Breast epithelium (tissue), 3 donors: Measurements from ENCODE around the gene TTBK2.

Source experiments
- POLR2A ChIP-seq: fragments of 450-650 bp; IDR thresholded peaks from one replicate; pipeline ENCODE4 v1.6.1; 2016; ENCODE audit warnings: antibody characterized with exemption, mild to moderate bottlenecking, moderate library complexity
- POLR2AphosphoS5 ChIP-seq, 3 donors: sonication (generic); formaldehyde crosslinking; IDR thresholded peaks; one replicate each; pipeline ENCODE4 v1.6.1; 2017; ENCODE audit warnings: antibody characterized with exemption in 3 of 3
- TF ChIP-seq, protein P1 (sequence below), 3 donors: fragments of 450-650 bp; IDR thresholded peaks; one replicate each; pipeline ENCODE4 v1.5.1; 2016 to 2017; ENCODE audit warnings: antibody characterized with exemption in 3 of 3, mild to moderate bottlenecking in 3 of 3, moderate library complexity in 3 of 3

DNA sequence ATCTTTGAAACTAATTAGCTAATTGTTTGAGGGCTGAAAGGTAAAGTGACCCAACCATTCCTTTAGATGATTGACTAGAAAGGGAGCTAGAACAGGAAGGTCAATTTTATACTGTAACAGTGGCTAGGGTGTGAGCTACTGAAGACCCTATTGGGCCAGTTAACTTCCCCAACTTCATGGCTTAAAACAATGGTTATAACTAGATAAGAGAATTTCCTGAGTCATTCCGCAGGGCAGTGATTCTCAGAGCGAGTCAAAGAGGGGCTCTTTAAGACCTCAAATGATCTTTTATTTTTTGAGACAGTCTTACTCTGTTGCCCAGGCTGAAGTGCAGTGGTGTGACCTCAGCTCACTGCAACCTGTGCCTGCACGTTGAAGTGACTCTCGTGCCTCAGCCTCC is 33.7 kb upstream of the TTBK2 start:
- TF ChIP-seq, protein P1, sequence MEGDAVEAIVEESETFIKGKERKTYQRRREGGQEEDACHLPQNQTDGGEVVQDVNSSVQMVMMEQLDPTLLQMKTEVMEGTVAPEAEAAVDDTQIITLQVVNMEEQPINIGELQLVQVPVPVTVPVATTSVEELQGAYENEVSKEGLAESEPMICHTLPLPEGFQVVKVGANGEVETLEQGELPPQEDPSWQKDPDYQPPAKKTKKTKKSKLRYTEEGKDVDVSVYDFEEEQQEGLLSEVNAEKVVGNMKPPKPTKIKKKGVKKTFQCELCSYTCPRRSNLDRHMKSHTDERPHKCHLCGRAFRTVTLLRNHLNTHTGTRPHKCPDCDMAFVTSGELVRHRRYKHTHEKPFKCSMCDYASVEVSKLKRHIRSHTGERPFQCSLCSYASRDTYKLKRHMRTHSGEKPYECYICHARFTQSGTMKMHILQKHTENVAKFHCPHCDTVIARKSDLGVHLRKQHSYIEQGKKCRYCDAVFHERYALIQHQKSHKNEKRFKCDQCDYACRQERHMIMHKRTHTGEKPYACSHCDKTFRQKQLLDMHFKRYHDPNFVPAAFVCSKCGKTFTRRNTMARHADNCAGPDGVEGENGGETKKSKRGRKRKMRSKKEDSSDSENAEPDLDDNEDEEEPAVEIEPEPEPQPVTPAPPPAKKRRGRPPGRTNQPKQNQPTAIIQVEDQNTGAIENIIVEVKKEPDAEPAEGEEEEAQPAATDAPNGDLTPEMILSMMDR (IDR thresholded peaks at IDR 0.05): no peak
- TF ChIP-seq POLR2AphosphoS5 (IDR thresholded peaks at IDR 0.05) (no peak), POLR2A (no peak)
